Esophagus muscularis mucosa (tissue), 3 donors: ENCODE measurements around the gene PCED1A.

Experiments
- POLR2A ChIP-seq: fragments of 450-650 bp; IDR thresholded peaks from one replicate; pipeline ENCODE4 v1.6.1; 2017; ENCODE audit warnings: antibody characterized with exemption, moderate library complexity, mild to moderate bottlenecking, low read depth
- POLR2AphosphoS5 ChIP-seq, 2 donors: sonication (generic); formaldehyde crosslinking; IDR thresholded peaks; one replicate each; pipeline ENCODE4 v1.6.1; 2017; ENCODE audit warnings: antibody characterized with exemption in 2 of 2
- TF ChIP-seq, protein P1 (sequence below), 3 experiments: fragments of 200-600 bp in 2 of 3; fragments of 450-650 bp in 1 of 3; sonication (generic) in 2 of 3; IDR thresholded peaks; one replicate each; pipeline ENCODE4 v1.5.1; 2017 to 2019; ENCODE audit warnings: antibody characterized with exemption in 3 of 3, mild to moderate bottlenecking in 2 of 3, moderate library complexity in 1 of 3

DNA sequence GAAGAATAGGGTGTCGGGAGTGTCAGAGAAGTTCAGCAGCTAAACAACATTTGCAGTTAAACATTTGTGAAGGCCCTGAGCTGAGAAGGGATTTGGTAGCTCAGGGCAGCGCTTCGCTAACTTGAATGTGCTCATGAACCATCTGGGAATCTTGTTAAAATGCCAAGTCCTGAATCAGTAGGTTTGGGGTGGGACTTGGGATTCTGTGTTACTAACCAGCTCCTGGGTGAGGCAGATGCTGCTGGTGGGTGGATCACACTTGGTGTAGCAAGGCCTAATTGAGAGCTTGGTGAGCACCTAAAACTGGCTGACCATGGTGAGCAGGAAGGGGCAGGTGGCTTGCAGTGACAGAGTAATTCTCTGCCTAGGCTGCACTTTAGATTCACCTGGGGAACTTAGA is 38.7 kb upstream of the PCED1A start:
- TF ChIP-seq, protein P1, sequence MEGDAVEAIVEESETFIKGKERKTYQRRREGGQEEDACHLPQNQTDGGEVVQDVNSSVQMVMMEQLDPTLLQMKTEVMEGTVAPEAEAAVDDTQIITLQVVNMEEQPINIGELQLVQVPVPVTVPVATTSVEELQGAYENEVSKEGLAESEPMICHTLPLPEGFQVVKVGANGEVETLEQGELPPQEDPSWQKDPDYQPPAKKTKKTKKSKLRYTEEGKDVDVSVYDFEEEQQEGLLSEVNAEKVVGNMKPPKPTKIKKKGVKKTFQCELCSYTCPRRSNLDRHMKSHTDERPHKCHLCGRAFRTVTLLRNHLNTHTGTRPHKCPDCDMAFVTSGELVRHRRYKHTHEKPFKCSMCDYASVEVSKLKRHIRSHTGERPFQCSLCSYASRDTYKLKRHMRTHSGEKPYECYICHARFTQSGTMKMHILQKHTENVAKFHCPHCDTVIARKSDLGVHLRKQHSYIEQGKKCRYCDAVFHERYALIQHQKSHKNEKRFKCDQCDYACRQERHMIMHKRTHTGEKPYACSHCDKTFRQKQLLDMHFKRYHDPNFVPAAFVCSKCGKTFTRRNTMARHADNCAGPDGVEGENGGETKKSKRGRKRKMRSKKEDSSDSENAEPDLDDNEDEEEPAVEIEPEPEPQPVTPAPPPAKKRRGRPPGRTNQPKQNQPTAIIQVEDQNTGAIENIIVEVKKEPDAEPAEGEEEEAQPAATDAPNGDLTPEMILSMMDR (IDR thresholded peaks at IDR 0.05) = no peak
- TF ChIP-seq POLR2AphosphoS5 (IDR thresholded peaks at IDR 0.05) (no peak), POLR2A (no peak)
